Sigmoid colon (tissue), 3 donors: ENCODE results near the gene PIANP.

Source experiments
- POLR2A ChIP-seq, 2 donors: fragments of 450-650 bp; IDR thresholded peaks; one replicate each; pipeline ENCODE4 v1.6.1; 2016; ENCODE audit warnings: antibody characterized with exemption in 2 of 2, mild to moderate bottlenecking in 2 of 2, moderate library complexity in 2 of 2
- TF ChIP-seq, protein P1 (sequence below), 4 experiments: fragments of 450-650 bp in 3 of 4; fragments of 200-600 bp in 1 of 4; IDR thresholded peaks; one replicate each; pipeline ENCODE4 v1.5.1; 2016 to 2019; ENCODE audit warnings: antibody characterized with exemption in 4 of 4, mild to moderate bottlenecking in 3 of 4, moderate library complexity in 2 of 4

DNA sequence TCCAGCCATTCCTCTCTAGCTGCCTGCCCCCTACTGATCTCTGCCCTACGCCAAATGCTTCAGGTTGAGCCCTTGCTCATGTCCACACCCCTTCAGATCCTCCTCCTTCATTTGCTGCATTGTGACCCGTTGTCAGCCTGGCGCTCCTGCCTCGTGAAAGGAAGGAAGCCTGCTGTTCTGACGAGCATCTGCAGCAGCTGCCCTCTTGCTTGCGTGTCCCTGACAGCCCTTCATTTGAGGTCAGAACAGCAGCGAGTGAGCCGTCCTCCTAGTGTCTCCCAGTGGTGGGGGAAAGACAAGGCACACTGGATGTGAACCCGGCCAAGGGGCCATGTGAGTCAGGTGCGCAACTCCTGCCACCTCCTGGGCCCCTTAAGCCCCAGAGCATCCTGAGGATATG lies 3.0 kb upstream of the PIANP start:
- TF ChIP-seq, protein P1, sequence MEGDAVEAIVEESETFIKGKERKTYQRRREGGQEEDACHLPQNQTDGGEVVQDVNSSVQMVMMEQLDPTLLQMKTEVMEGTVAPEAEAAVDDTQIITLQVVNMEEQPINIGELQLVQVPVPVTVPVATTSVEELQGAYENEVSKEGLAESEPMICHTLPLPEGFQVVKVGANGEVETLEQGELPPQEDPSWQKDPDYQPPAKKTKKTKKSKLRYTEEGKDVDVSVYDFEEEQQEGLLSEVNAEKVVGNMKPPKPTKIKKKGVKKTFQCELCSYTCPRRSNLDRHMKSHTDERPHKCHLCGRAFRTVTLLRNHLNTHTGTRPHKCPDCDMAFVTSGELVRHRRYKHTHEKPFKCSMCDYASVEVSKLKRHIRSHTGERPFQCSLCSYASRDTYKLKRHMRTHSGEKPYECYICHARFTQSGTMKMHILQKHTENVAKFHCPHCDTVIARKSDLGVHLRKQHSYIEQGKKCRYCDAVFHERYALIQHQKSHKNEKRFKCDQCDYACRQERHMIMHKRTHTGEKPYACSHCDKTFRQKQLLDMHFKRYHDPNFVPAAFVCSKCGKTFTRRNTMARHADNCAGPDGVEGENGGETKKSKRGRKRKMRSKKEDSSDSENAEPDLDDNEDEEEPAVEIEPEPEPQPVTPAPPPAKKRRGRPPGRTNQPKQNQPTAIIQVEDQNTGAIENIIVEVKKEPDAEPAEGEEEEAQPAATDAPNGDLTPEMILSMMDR (IDR thresholded peaks at IDR 0.05), result no peak
- no peak for TF ChIP-seq POLR2A (IDR thresholded peaks at IDR 0.05)
